H1 (cell line): Measurements from ENCODE around the gene C20orf202. TPM values are rescaled to one million over a fixed set of nuclear protein-coding genes. Genes with fewer than 3 reads are reported as not detected.

ENCODE experiments used
- ASH2L ChIP-seq: fragments of 200-600, 300-600 bp; sonication (generic); IDR thresholded peaks from one replicate; pipeline ENCODE4 v1.7.1; 2017; ENCODE audit warnings: low read length
- BRCA1 ChIP-seq: IDR thresholded peaks from 2 replicates; pipeline ENCODE4 v1.6.1; 2012; ENCODE audit warnings: low read depth, low read length, improper control_type of control experiment
- FOSL1 ChIP-seq: IDR thresholded peaks from 2 replicates; pipeline ENCODE4 v1.6.1; 2011; ENCODE audit warnings: mild to moderate bottlenecking, low read depth, low read length, moderate library complexity; ENCODE audit not compliant: insufficient read depth
- NRF1 ChIP-seq: IDR thresholded peaks from 2 replicates; pipeline ENCODE4 v1.6.1; 2011; ENCODE audit warnings: mild to moderate bottlenecking, low read depth, low read length, improper control_type of control experiment
- PHF8 ChIP-seq: fragments of 200-600 bp; sonication (generic); conservative IDR thresholded peaks from 2 replicates; pipeline ENCODE4 v1.7.1; 2012; ENCODE audit warnings: low read depth, mild to moderate bottlenecking, inconsistent platforms, low read length, moderate library complexity
- POLR2A ChIP-seq, 2 experiments: IDR thresholded peaks; 1 replicate in 1 of 2; 2 replicates in 1 of 2; pipeline ENCODE4 v1.6.1; 2011; ENCODE audit warnings: low read depth in 2 of 2, low read length in 2 of 2, mild to moderate bottlenecking in 2 of 2; ENCODE audit errors: control extremely low read depth in 1 of 2
- RBBP5 ChIP-seq: IDR thresholded peaks from 2 replicates; pipeline ENCODE4 v1.7.1; 2012; ENCODE audit warnings: low read depth, mild to moderate bottlenecking, inconsistent platforms, low read length, moderate library complexity, borderline replicate concordance
- RNF2 ChIP-seq: fragments of 200-900, 300-1000 bp; sonication (generic); IDR thresholded peaks from 2 replicates; pipeline ENCODE4 v1.7.1; 2016; ENCODE audit warnings: borderline replicate concordance, low read depth, mild to moderate bottlenecking, antibody characterized with exemption, low read length; ENCODE audit not compliant: poor library complexity, severe bottlenecking; ENCODE audit errors: missing control alignments
- TAF7 ChIP-seq: optimal IDR thresholded peaks from 2 replicates; pipeline ENCODE3; 2011; ENCODE audit warnings: low read depth, mild to moderate bottlenecking, inconsistent platforms, low read length, moderate library complexity, borderline replicate concordance
- polyA plus RNA-seq, 7 experiments: library from polyadenylated mRNA; depleted of rRNA in 3 of 7; stranded (reverse) in 5 of 7; unstranded in 2 of 7; fragments of >200 nt in 5 of 7; fragments of 200-250 nt in 2 of 7; gene quantifications; 1 replicate in 5 of 7; 2 replicates in 1 of 7; 4 replicates in 1 of 7; pipeline versions ENCODE4 v1.2.1 to v1.2.3, GENCODE V29; 2011 to 2013; ENCODE audit warnings: missing spikeins in 2 of 7, mixed read lengths in 2 of 7
- total RNA-seq: library from RNA; stranded (reverse); fragmentation: NEBNext Ultra II Directional; extraction: Animal tissue kit (Norgen Biotek cat#: 25700); gene quantifications from 2 replicates; pipeline ENCODE4 v1.2.1, GENCODE V29; 2021
- TF ChIP-seq, protein P1 (sequence below): IDR thresholded peaks from 2 replicates; pipeline ENCODE4 v1.6.1; 2012; ENCODE audit warnings: inconsistent platforms

The C20orf202 gene
- total and polyA plus RNA-seq, 2 of the 8 experiments (the other 6 are each of a cell fraction or from before 2014, with no cell fraction given) = 0.12 TPM; not detected in 1

DNA sequence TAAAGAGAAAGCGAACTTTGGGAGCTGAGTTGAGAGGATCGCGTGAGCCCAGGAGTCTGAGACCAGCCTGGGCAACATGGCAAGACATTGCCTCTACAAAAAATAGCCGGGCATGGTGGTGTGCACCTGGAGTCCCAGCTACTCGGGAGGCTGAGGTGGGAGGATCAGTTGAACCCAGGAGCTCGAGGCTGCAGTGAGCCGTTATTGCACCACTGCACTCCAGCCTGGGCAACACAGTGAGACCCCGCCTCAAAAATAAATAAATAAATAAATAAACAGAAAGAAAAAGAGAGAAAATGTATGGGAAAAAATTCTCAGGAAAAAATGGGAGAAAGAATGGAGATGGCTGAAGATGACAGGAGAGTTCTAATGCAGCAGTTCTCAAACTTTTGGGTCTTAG lies 2.5 kb downstream of the C20orf202 start (continued):
- TF ChIP-seq, protein P1, sequence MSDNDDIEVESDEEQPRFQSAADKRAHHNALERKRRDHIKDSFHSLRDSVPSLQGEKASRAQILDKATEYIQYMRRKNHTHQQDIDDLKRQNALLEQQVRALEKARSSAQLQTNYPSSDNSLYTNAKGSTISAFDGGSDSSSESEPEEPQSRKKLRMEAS = no peak
- TF ChIP-seq RNF2 (no peak), FOSL1 (no peak), ASH2L (no peak), POLR2A (IDR thresholded peaks at IDR 0.05; ENCODE audit: control extremely low read depth in 1 of 2, low read depth in 2 of 2, low read length in 2 of 2) (no peak), BRCA1 (no peak), TAF7 (no peak), PHF8 (no peak), NRF1 (no peak), RBBP5 (no peak)
